Sigmoid colon (tissue), 4 donors: Measurements from ENCODE around the gene DNAJC8.

Experiments
- CTCF ChIP-seq, 4 experiments: fragments of 450-650 bp in 3 of 4; fragments of 200-600 bp in 1 of 4; IDR thresholded peaks; one replicate each; pipeline ENCODE4 v1.5.1; 2016 to 2019; ENCODE audit warnings: antibody characterized with exemption in 4 of 4, mild to moderate bottlenecking in 3 of 4, moderate library complexity in 2 of 4
- EP300 ChIP-seq, 4 donors: sonication (generic); formaldehyde crosslinking; IDR thresholded peaks; one replicate each; pipeline ENCODE4 v1.6.1; 2017; ENCODE audit warnings: antibody characterized with exemption in 4 of 4
- POLR2AphosphoS5 ChIP-seq, 4 donors: sonication (generic); formaldehyde crosslinking; IDR thresholded peaks; one replicate each; pipeline ENCODE4 v1.6.1; 2017; ENCODE audit warnings: antibody characterized with exemption in 4 of 4

GRCh38 chr1:28190337-28190979 lies 42.4 kb downstream of the DNAJC8 start:
- TF ChIP-seq CTCF (IDR thresholded peaks at IDR 0.05) (no peak), EP300 (IDR thresholded peaks at IDR 0.05) (no peak), POLR2AphosphoS5 (IDR thresholded peaks at IDR 0.05) (no peak)
